H9 (cell line): Measurements from ENCODE around the gene PCDHGC3. TPM values are rescaled to one million over a fixed set of nuclear protein-coding genes. Genes with fewer than 3 reads are reported as not detected.
"Not testable (repeated sequence)": the region's sequence is repeated elsewhere in the genome, so short reads cannot be mapped to it uniquely, and the experiment has no call there.

Source experiments
- DNase-seq: peaks from one replicate; pipeline ENCODE4 v3.0.0-alpha.2; 2017
- H2AFZ ChIP-seq: one replicate; pipeline ENCODE4 v1.6.1; 2013; ENCODE audit warnings: mild to moderate bottlenecking, low read length, control low read depth, moderate library complexity
- H2AK5ac ChIP-seq: 2 replicates; pipeline ENCODE4 v1.6.1; 2013; ENCODE audit warnings: low read length, control low read depth, mixed read lengths; ENCODE audit not compliant: insufficient read length
- H2BK120ac ChIP-seq: one replicate; pipeline ENCODE4 v1.6.1; 2013; ENCODE audit warnings: low read depth, mild to moderate bottlenecking, low read length, control low read depth, inconsistent platforms; ENCODE audit not compliant: poor library complexity, severe bottlenecking
- H2BK12ac ChIP-seq: 2 replicates; pipeline ENCODE4 v1.6.1; 2013; ENCODE audit warnings: low read length, control low read depth, mixed read lengths, low read depth; ENCODE audit not compliant: insufficient read length
- H2BK15ac ChIP-seq: 2 replicates; pipeline ENCODE4 v1.6.1; 2013; ENCODE audit warnings: low read depth, low read length, control low read depth
- H2BK20ac ChIP-seq: one replicate; pipeline ENCODE4 v1.6.1; 2013; ENCODE audit warnings: low read depth, mild to moderate bottlenecking, low read length, control low read depth, inconsistent platforms; ENCODE audit not compliant: poor library complexity, severe bottlenecking
- H2BK5ac ChIP-seq: 2 replicates; pipeline ENCODE4 v1.6.1; 2013; ENCODE audit warnings: low read length, control low read depth, mixed read lengths; ENCODE audit not compliant: insufficient read length
- H3K14ac ChIP-seq: 2 replicates; pipeline ENCODE4 v1.6.1; 2013; ENCODE audit warnings: low read length, control low read depth; ENCODE audit not compliant: insufficient read depth
- H3K18ac ChIP-seq: 2 replicates; pipeline ENCODE4 v1.6.1; 2013; ENCODE audit warnings: low read depth, mild to moderate bottlenecking, mixed read lengths, low read length, control low read depth; ENCODE audit not compliant: insufficient read length
- H3K23ac ChIP-seq: 2 replicates; pipeline ENCODE4 v1.6.1; 2013; ENCODE audit warnings: low read length, control low read depth, mixed read lengths, low read depth; ENCODE audit not compliant: insufficient read length
- H3K23me2 ChIP-seq: 2 replicates; pipeline ENCODE4 v1.6.1; 2013; ENCODE audit warnings: low read depth, mild to moderate bottlenecking, mixed read lengths, low read length, control low read depth; ENCODE audit not compliant: insufficient read length, poor library complexity, severe bottlenecking
- H3K27ac ChIP-seq: 2 replicates; pipeline ENCODE4 v1.5.1; 2013; ENCODE audit warnings: low read length, control low read depth, mixed read lengths, low read depth; ENCODE audit not compliant: insufficient read length
- H3K27me3 ChIP-seq: 2 replicates; pipeline ENCODE4 v1.6.1; 2013; ENCODE audit warnings: low read length, control low read depth, inconsistent platforms; ENCODE audit not compliant: insufficient read depth
- H3K4ac ChIP-seq: 2 replicates; pipeline ENCODE4 v1.6.1; 2013; ENCODE audit warnings: low read depth, mild to moderate bottlenecking, control low read depth, inconsistent platforms, low read length, moderate library complexity
- H3K4me1 ChIP-seq: 2 replicates; pipeline ENCODE4 v1.6.1; 2013; ENCODE audit warnings: low read length, control low read depth, inconsistent platforms; ENCODE audit not compliant: insufficient read depth
- H3K4me2 ChIP-seq: 2 replicates; pipeline ENCODE4 v1.6.1; 2013; ENCODE audit warnings: low read length, control low read depth, mixed read lengths; ENCODE audit not compliant: insufficient read length, insufficient read depth
- H3K56ac ChIP-seq: 2 replicates; pipeline ENCODE4 v1.6.1; 2013; ENCODE audit warnings: low read depth, mild to moderate bottlenecking, mixed read lengths, low read length, control low read depth; ENCODE audit not compliant: insufficient read length
- H3K79me1 ChIP-seq: 2 replicates; pipeline ENCODE4 v1.6.1; 2013; ENCODE audit warnings: low read depth, mild to moderate bottlenecking, moderate library complexity, low read length, control low read depth, inconsistent platforms; ENCODE audit not compliant: insufficient read depth, poor library complexity, severe bottlenecking
- H3K79me2 ChIP-seq: 2 replicates; pipeline ENCODE4 v1.6.1; 2013; ENCODE audit warnings: low read length, control low read depth, inconsistent platforms; ENCODE audit not compliant: insufficient read depth
- H3K9ac ChIP-seq: 2 replicates; pipeline ENCODE4 v1.6.1; 2013; ENCODE audit warnings: low read length, control low read depth, mixed read lengths; ENCODE audit not compliant: insufficient read length; ENCODE audit errors: extremely low read depth
- H3K9me3 ChIP-seq: one replicate; pipeline ENCODE4 v1.6.1; 2013; ENCODE audit warnings: low read depth, low read length, inconsistent platforms; ENCODE audit not compliant: control insufficient read depth
- H3T11ph ChIP-seq: one replicate; pipeline ENCODE4 v1.6.1; 2013; ENCODE audit warnings: mild to moderate bottlenecking, low read length, control low read depth, inconsistent platforms
- H4K20me1 ChIP-seq: one replicate; pipeline ENCODE4 v1.6.1; 2013; ENCODE audit not compliant: control insufficient read depth, insufficient read length, insufficient read depth
- H4K5ac ChIP-seq: 2 replicates; pipeline ENCODE4 v1.6.1; 2013; ENCODE audit warnings: low read depth, mild to moderate bottlenecking, mixed read lengths, low read length, control low read depth; ENCODE audit not compliant: insufficient read length
- H4K8ac ChIP-seq: replicated peaks from 2 replicates; pipeline ENCODE4 v1.6.1; 2013; ENCODE audit warnings: low read length, control low read depth, mixed read lengths, low read depth; ENCODE audit not compliant: insufficient read length
- H4K91ac ChIP-seq: 2 replicates; pipeline ENCODE4 v1.6.1; 2013; ENCODE audit warnings: low read depth, mild to moderate bottlenecking, moderate library complexity, mixed read lengths, low read length, control low read depth; ENCODE audit not compliant: insufficient read length
- H3K27ac Mint-ChIP-seq, 3 experiments: 2 replicates in 2 of 3; 3 replicates in 1 of 3; pipeline ENCODE4 v1.8.0; 2020 to 2021; ENCODE audit warnings: mixed read lengths in 3 of 3, mild to moderate bottlenecking in 1 of 3, moderate library complexity in 1 of 3
- H3K27me3 Mint-ChIP-seq: 2 replicates; pipeline ENCODE4 v1.8.0; 2021; ENCODE audit warnings: low read depth, mild to moderate bottlenecking, moderate library complexity, mixed read lengths
- H3K36me3 Mint-ChIP-seq, 3 experiments: 2 replicates in 2 of 3; 3 replicates in 1 of 3; pipeline ENCODE4 v1.8.0; 2020 to 2021; ENCODE audit warnings: low read depth in 3 of 3, mixed read lengths in 3 of 3; ENCODE audit not compliant: insufficient read depth in 1 of 3
- H3K4me1 Mint-ChIP-seq, 2 experiments: 2 replicates each; pipeline ENCODE4 v1.8.0; 2020; ENCODE audit warnings: mixed read lengths in 2 of 2
- H3K4me3 Mint-ChIP-seq, 2 experiments: 2 replicates in 1 of 2; 3 replicates in 1 of 2; pipeline ENCODE4 v1.8.0; 2020 to 2021; ENCODE audit warnings: mild to moderate bottlenecking in 2 of 2, mixed read lengths in 2 of 2, moderate library complexity in 1 of 2
- H3K9me3 Mint-ChIP-seq, 2 experiments: 2 replicates in 1 of 2; 3 replicates in 1 of 2; pipeline ENCODE4 v1.8.0; 2020; ENCODE audit warnings: mild to moderate bottlenecking in 2 of 2, mixed read lengths in 2 of 2, moderate library complexity in 1 of 2
- WGBS: extraction: QIAGEN DNeasy Blood & Tissue Kit; methylation state at CpG from one replicate; pipeline ENCODE4 v1.1.7; 2013; ENCODE audit warnings: missing lambda C conversion rate, low lambda C conversion rate, mixed read lengths; ENCODE audit not compliant: insufficient read length; ENCODE audit errors: extremely low coverage; 5-methylcytosine and 5-hydroxymethylcytosine counted together
- total RNA-seq: library from RNA; stranded (reverse); gene quantifications from 2 replicates; pipeline ENCODE4 v1.2.1, GENCODE V29; 2021

Gene PCDHGC3
- total RNA-seq, 1 experiment from 2014 or later = 19.8 TPM

DNA sequence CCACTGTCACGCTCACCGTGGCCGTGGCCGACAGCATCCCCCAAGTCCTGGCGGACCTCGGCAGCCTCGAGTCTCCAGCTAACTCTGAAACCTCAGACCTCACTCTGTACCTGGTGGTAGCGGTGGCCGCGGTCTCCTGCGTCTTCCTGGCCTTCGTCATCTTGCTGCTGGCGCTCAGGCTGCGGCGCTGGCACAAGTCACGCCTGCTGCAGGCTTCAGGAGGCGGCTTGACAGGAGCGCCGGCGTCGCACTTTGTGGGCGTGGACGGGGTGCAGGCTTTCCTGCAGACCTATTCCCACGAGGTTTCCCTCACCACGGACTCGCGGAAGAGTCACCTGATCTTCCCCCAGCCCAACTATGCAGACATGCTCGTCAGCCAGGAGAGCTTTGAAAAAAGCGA is 43.0 kb upstream of the PCDHGC3 start:
- DNase-seq, H3K79me2 ChIP-seq, H3K23ac ChIP-seq, H2BK20ac ChIP-seq, H3K27ac ChIP-seq, H3K4me1 Mint-ChIP-seq, H3K4ac ChIP-seq, H2BK12ac ChIP-seq, H2BK15ac ChIP-seq, H2AK5ac ChIP-seq, H3K4me3 Mint-ChIP-seq, H3K27me3 ChIP-seq, H4K8ac ChIP-seq, H3K23me2 ChIP-seq, H2BK120ac ChIP-seq, H3K27ac Mint-ChIP-seq, H2AFZ ChIP-seq, H4K91ac ChIP-seq, H3K14ac ChIP-seq, H2BK5ac ChIP-seq, H3K4me1 ChIP-seq, H3K18ac ChIP-seq, H3K56ac ChIP-seq, H3K27me3 Mint-ChIP-seq, H3K79me1 ChIP-seq, H4K20me1 ChIP-seq, H4K5ac ChIP-seq, H3K4me2 ChIP-seq, H3K9ac ChIP-seq, H3T11ph ChIP-seq: not testable (repeated sequence)
- H3K36me3 Mint-ChIP-seq = peaks cover 42 to 61% (median 43%) of the 10 kb centered on the region in 3 experiments
- no CpG with 5 or more reads among the region's 29 CpGs for WGBS
- H3K9me3 Mint-ChIP-seq = peaks cover 50 to 57% of the 10 kb centered on the region in 2 experiments
- H3K9me3 ChIP-seq = peaks cover 14% of the 10 kb centered on the region
